K562 (cell line): Measurements from ENCODE around the gene P2RX2. TPM values are rescaled to one million over a fixed set of nuclear protein-coding genes. Genes with fewer than 3 reads are reported as not detected.

Experiments
- ATAC-seq: fragments of 200-7000 bp; cut with Tn5 transposase; 3 replicates; pipeline ENCODE4 v1.9.1; 2020; ENCODE audit warnings: moderate library complexity
- BruUV-seq: library from RNA; stranded (reverse); fragments of 400-500 nt; replicated peaks from 2 replicates; lab custom pipeline; 2021; lab: Mats Ljungman, UMichigan
- CTCF ChIA-PET: fragments of 300-600 bp; formaldehyde crosslinking; extraction: SDS; loops from one replicate; lab custom pipeline; 2021; ENCODE audit warnings: low intra/inter-chr PET ratio; lab: Yijun Ruan, JAX
- POLR2A ChIA-PET: fragments of 300-600, 350-650 bp; sonication (Branson Sonifier 250); formaldehyde crosslinking; extraction: SDS; loops from one replicate; lab custom pipeline; 2021; ENCODE audit warnings: antibody characterized with exemption, inconsistent platforms; lab: Yijun Ruan, JAX
- DNase-seq, 4 experiments: peaks; one replicate each; pipeline versions ENCODE4 v3.0.0 to v3.0.0-alpha.2; 2011 to 2018; ENCODE audit warnings: low spot score in 3 of 4, mixed read lengths in 3 of 4; ENCODE audit errors: extremely low read depth in 1 of 4
- FAIRE-seq: peaks from 2 replicates; lab custom pipeline; 2011; peaks lifted over from hg19 to GRCh38; lab: Jason Lieb, UNC
- H2AFZ ChIP-seq: 2 replicates; pipeline ENCODE4 v1.6.0; 2011; ENCODE audit warnings: low read depth, low read length, control low read depth, inconsistent platforms
- H3K27ac ChIP-seq: fragments of 200-600 bp; 3 replicates; pipeline ENCODE4 v1.8.0; 2011; ENCODE audit warnings: low read depth, mild to moderate bottlenecking, control low read depth, inconsistent platforms, low read length, moderate library complexity, mixed read lengths; ENCODE audit errors: extremely low read depth
- H3K27me3 ChIP-seq, 2 experiments: fragments of 300-600 bp in 1 of 2; 2 replicates in 1 of 2; 3 replicates in 1 of 2; pipeline versions ENCODE4 v1.6.0 to v1.8.0; 2011; ENCODE audit warnings: inconsistent platforms in 2 of 2, low read length in 2 of 2, mild to moderate bottlenecking in 1 of 2, mixed read lengths in 1 of 2, moderate library complexity in 1 of 2; ENCODE audit not compliant: control insufficient read depth in 2 of 2, insufficient read depth in 2 of 2
- H3K36me3 ChIP-seq: fragments of 300-600 bp; 3 replicates; pipeline ENCODE4 v1.8.0; 2011; ENCODE audit warnings: mild to moderate bottlenecking, low read length, inconsistent platforms; ENCODE audit not compliant: control insufficient read depth, insufficient read depth
- H3K4me1 ChIP-seq, 2 experiments: fragments of 200-600 bp in 1 of 2; replicated peaks in 1 of 2; 2 replicates in 1 of 2; 3 replicates in 1 of 2; pipeline versions ENCODE4 v1.5.1 to v1.8.0; 2011; ENCODE audit warnings: inconsistent platforms in 2 of 2, low read length in 2 of 2, mild to moderate bottlenecking in 1 of 2, mixed read lengths in 1 of 2, moderate library complexity in 1 of 2; ENCODE audit not compliant: control insufficient read depth in 2 of 2, insufficient read depth in 2 of 2
- H3K4me2 ChIP-seq: 2 replicates; pipeline ENCODE4 v1.6.1; 2011; ENCODE audit warnings: low read length, control low read depth, inconsistent platforms, mixed read lengths; ENCODE audit not compliant: insufficient read depth
- H3K4me3 ChIP-seq: fragments of 200-600 bp; sonication (generic), shearing (Covaris generic); 2 replicates; pipeline ENCODE4 v1.5.1; 2016; ENCODE audit warnings: control low read depth, inconsistent platforms
- H3K79me2 ChIP-seq: fragments of 200-600 bp; 3 replicates; pipeline ENCODE4 v1.8.0; 2011; ENCODE audit warnings: low read length, inconsistent platforms; ENCODE audit not compliant: control insufficient read depth, insufficient read depth
- H3K9ac ChIP-seq, 2 experiments: 2 replicates each; pipeline versions ENCODE4 v1.6.0 to v1.6.1; 2011; ENCODE audit warnings: low read depth in 2 of 2, low read length in 2 of 2, control low read depth in 1 of 2, inconsistent platforms in 1 of 2, mild to moderate bottlenecking in 1 of 2, mixed read lengths in 1 of 2; ENCODE audit not compliant: insufficient read depth in 1 of 2
- H3K9me1 ChIP-seq: one replicate; pipeline ENCODE4 v1.6.0; 2011; ENCODE audit warnings: inconsistent platforms, mild to moderate bottlenecking, low read length, moderate library complexity; ENCODE audit not compliant: control insufficient read depth, insufficient read depth
- H3K9me3 ChIP-seq: replicated peaks from 2 replicates; pipeline ENCODE4 v1.5.1; 2011; ENCODE audit warnings: low read depth, low read length, inconsistent platforms; ENCODE audit not compliant: control insufficient read depth, insufficient read depth
- H4K20me1 ChIP-seq: replicated peaks from 2 replicates; pipeline ENCODE4 v1.6.1; 2011; ENCODE audit warnings: low read length, inconsistent platforms, mixed read lengths; ENCODE audit not compliant: control insufficient read depth, insufficient read depth
- AFF4 ChIP-seq: sonication (generic); formaldehyde crosslinking; IDR thresholded peaks from 2 replicates; pipeline ENCODE4 v1.8.0; 2023; ENCODE audit warnings: mild to moderate bottlenecking, missing genetic modification reagents
- KLF1 ChIP-seq: fragments of 450-650 bp; IDR thresholded peaks from 2 replicates; pipeline ENCODE4 v1.6.1; 2016; ENCODE audit warnings: missing genetic modification characterization, missing compliant biosample characterization
- MAFF ChIP-seq: IDR thresholded peaks from 2 replicates; pipeline ENCODE4 v1.6.1; 2012; ENCODE audit warnings: low read length, improper control_type of control experiment
- TFAP4 ChIP-seq: sonication (generic); formaldehyde crosslinking; IDR thresholded peaks from 2 replicates; pipeline ENCODE4 v1.8.0; 2022; ENCODE audit warnings: missing genetic modification reagents, mild to moderate bottlenecking, moderate library complexity, borderline replicate concordance
- THRA ChIP-seq: fragments of 450-650 bp; IDR thresholded peaks from 2 replicates; pipeline ENCODE4 v1.6.1; 2017; ENCODE audit warnings: mild to moderate bottlenecking, moderate library complexity
- WGBS: fragments of 100-300 bp; shearing (Covaris generic); methylation state at CpG from one replicate; pipeline ENCODE4 v1.1.6; 2016; ENCODE audit warnings: low coverage, mixed read lengths; ENCODE audit not compliant: insufficient coverage; ENCODE audit errors: missing lambda C conversion rate; 5-methylcytosine and 5-hydroxymethylcytosine counted together
- in situ Hi-C: fragments of 300-500 bp; cut with MboI; formaldehyde crosslinking; loops from 4 replicates; pipeline ENCODE4 v1.15.0; 2018; ENCODE audit warnings: inconsistent platforms, mixed read lengths
- intact Hi-C: fragments of 100-400 bp; cut with micrococcal nuclease; formaldehyde crosslinking; loops from 2 replicates; pipeline ENCODE4 v1.14.2; 2022
- polyA plus RNA-seq, 8 experiments: library from polyadenylated mRNA; depleted of rRNA in 4 of 8; stranded (reverse) in 5 of 8; unstranded in 3 of 8; fragments of >200 nt; fragmentation: Nextera tagmentation in 2 of 8; fragmentation: Illumina TruSeq in 1 of 8; extraction: Ambion mirVana in 2 of 8; extraction: Trizol in 1 of 8; gene quantifications; 2 replicates each; pipeline versions ENCODE4 v1.2.1 to v1.2.3, GENCODE V29; 2011 to 2014; ENCODE audit warnings: inconsistent platforms in 1 of 8, missing spikeins in 1 of 8
- total RNA-seq, 7 experiments: library from RNA; depleted of rRNA in 6 of 7; stranded (reverse); fragments of >200 nt in 6 of 7; fragmentation: Illumina TruSeq in 2 of 7; extraction: Trizol in 2 of 7; gene quantifications; 2 replicates each; pipeline versions ENCODE4 v1.2.1 to v1.2.3, GENCODE V29; 2011 to 2021; ENCODE audit warnings: low replicate concordance in 1 of 7

Gene P2RX2
- total and polyA plus RNA-seq, 9 of the 15 experiments (the other 6 are each of a cell fraction or from before 2014, with no cell fraction given) = not detected

- TF ChIP-seq AFF4 (CRISPR knock-in tag) = no peak
Observed at GRCh38 chr12:132615579-132616038, 3.0 kb upstream of the P2RX2 start (continued).

- Histone ChIP-seq H3K4me2 (no peak overlapping the region), H3K9ac (no peak overlapping the region)
- DNase-seq = no peak
- 3% methylated on average over 4 of the region's 4 CpGs for WGBS
- TF ChIP-seq TFAP4 (CRISPR knock-in tag) = no peak
- no peak for TF ChIP-seq MAFF
- no peak for TF ChIP-seq KLF1
- TF ChIP-seq THRA = no peak
- TF ChIP-seq, all 486 proteins: peak for 0
- CTCF ChIA-PET = interaction anchor here (0.7 kb wide), 1 partner anchor 23 kb away, joined by 4 read pairs; no protein-coding TSS in a partner anchor
- BruUV-seq = no TSS peak
- ATAC-seq (no peak), FAIRE-seq (no peak)
- in situ Hi-C loops (no loop called here), intact Hi-C loops (no loop called here)
- Histone ChIP-seq H4K20me1 (no peaks in the 10 kb centered on the region), H3K9me1 (no peaks in the 10 kb centered on the region), H3K36me3 (no peaks in the 10 kb centered on the region), H3K27ac (no peak overlapping the region), H3K9me3 (peaks cover 10% of the 10 kb centered on the region), H3K27me3 (peaks cover 4% of the 10 kb centered on the region in 2 experiments; a peak in 2 of 5 replicates), H2AFZ (no peak overlapping the region), H3K79me2 (no peaks in the 10 kb centered on the region), H3K4me1 (peaks cover 2 to 27% of the 10 kb centered on the region in 2 experiments; a peak in 3 of 5 replicates), H3K4me3 (no peak overlapping the region)
- POLR2A ChIA-PET = no interaction called here
Observed at GRCh38 chr12:132617135-132617701, 1.4 kb upstream of the P2RX2 start.
